HG03354 (cell line): ENCODE measurements around the gene FBXO2.
"Not testable (repeated sequence)": the region's sequence is repeated elsewhere in the genome, so short reads cannot be mapped to it uniquely, and the experiment has no call there.

ENCODE experiments used
- ATAC-seq: cut with Tn5 transposase; IDR thresholded peaks from one replicate; pipeline ENCODE4 v1.9.1; 2021; ENCODE audit warnings: mild to moderate bottlenecking; ENCODE audit not compliant: unreplicated experiment, poor library complexity, severe bottlenecking

FBXO2 gene

DNA sequence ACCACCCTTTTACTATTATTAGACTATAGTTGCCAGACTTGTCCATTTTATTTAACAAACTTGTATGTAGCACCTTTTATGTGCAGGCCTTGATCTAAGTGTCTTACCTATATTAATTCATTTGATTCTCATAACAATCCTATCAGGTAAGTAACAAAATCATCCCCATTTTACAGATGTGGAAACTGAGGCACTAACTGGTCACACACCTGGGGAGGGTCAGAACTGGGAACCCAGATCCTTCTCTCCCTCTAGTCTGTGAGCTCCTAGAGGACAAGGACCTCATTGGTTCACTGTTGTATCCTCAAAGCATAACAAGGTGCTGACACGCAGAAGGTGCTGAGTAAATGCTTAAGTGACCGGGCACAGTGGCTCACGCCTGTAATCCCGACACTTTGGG, 14.9 kb downstream of the FBXO2 start:
- ATAC-seq, result no peak

DNA sequence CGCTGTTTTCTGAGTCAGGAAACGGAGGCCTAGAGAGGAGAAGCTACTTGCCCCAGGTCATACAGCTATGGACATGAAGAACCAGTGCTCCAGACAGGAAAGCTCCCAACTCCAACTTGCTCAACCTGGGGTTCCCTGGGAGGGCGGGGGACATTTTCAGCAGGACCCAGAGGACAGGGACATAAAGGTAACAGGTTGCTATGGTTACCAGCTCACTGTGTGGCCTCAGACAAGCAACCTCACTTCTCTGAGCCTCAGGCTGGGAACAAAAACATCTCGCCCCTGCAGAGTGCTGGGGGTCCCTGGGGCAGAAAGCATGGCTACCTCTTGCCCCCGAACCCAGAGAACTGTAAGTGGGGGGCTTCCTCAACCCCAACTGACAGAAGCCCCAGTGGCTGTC, 16.1 kb downstream of the FBXO2 start:
- ATAC-seq, result no peak

DNA sequence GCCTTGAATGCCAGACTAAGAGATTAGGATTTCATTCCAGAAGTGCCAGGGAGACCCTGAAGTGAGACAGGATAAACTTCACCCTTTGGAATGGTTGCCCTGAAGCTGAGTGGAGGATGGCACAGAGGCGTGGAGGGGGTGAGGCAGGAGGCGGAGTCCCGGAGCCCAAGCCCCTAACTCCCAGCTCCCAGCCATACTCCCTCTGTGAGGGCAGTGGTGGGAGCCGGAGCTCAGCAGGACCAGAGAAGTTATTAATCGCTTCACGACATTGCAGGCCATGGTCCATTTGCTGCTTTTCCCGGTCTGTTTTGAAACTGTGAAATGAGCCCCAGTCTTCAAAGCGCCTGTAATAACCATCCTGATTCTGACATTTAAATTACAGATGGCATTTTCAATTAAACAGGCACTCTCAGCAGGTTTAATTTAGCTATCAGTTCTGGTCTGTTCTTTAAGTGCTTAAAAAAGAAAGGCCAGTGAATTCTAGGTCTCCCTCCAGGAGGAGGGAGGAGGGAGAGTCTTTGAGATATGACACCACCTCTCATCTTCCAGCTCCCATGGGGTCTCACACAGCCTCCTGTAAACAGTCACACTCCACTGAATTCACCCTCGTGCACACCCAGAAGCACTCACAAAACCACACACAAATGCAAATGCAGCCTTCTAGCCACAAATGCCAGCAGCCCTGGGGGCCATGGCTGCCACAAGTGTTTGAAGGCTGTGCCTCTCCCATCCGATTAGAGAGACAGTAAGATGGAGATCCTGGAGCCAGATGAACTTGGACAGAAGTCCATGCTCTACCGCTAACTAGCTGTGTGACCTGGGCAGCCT, 19.6 kb downstream of the FBXO2 start:
- no peak for ATAC-seq

DNA sequence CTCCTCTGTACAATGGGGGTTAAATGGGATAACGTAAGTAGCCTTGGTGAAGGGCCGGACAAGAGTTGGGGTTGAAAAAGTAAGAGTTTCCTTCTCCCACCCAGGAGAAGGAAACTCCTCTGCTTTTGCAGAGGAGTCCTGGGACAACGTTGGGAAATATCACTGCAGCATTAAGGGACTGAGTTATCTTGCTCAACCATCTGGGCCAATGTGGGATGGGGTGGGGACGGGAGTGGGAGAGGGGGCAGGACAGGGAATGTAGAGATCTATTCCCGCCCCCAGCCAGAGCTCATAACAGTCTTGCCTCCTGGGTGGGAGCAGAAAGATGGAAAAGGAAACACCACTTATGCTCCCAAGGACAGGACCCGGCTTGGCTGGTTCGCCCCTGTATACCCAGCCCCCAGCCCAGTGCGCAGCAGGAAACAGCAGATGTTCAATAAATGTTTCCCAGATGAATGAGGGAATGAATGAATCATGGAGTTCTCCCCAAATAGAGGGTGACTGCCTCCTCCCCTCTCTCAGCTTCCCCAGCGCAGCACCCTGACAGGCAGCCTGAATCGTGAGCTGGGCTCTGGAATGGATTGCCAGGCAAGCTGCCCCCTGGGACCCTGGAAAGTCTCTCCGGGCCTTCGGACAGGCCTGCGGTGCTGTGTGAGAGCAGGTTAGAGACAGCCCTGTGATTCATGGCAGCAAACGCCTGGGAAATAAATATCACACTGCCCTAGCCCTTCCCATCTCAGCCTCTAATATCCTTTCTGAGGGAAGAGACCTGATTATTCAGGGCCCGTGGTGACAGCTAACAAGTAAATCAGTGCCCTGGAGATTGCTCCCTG, 24.8 kb downstream of the FBXO2 start:
- no peak for ATAC-seq

DNA sequence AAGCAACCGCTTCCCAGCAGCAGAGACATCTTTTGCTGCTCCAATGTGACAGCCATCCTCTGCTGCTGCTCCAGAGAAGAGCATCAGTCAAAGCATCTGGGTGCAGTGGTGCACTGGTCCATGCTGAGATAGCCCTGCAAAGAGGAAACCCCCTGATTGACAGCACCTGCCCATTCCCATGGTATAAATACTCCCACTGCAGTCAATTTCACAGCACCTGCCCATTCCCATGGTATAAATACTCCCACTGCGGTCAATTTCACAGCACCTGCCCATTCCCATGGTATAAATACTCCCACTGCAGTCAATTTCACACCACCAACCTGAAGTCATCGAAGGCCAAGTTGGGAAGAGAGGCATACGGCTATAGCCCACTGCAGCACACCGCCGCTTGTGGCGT, 25.5 kb downstream of the FBXO2 start:
- no peak for ATAC-seq

DNA sequence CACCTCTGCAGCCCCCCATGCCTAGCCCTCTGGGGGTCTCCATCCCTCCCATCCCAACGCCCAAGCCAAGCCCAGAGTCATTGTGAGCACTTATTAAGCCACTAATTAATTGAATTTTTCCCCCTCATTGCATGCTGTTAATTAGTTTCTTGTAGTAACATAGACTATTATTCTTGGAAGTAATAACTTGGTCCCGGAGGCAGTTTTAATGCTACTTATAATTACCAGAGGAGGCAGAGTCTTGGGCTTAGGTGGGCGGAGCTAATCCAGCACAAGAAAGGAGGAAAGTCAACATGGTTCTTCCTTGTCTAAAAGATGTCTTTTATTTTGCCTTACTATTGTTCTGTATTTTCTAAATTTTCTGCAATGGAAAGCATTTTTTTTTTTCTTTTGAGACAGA, 27.7 kb downstream of the FBXO2 start:
- ATAC-seq, result no peak

DNA sequence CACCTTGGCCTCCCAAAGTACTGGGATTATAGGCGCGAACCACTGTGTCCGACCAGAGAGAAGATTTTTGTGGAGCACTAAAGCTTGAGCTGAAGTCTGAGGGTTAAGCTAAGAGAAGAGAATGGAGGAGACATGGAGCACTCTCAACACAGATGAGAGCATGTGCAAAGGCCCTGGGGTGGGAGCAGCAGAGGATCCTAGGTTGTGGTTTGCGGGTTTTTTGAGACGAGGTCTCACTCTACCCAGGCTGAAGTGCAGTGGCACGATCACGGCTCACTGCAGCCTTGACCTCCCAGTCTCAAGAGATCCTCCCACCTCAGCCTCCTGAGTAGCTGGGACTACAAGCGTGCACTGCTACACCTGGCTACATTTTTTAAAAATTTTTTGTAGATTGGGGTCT, 30.5 kb downstream of the FBXO2 start:
- no peak for ATAC-seq

DNA sequence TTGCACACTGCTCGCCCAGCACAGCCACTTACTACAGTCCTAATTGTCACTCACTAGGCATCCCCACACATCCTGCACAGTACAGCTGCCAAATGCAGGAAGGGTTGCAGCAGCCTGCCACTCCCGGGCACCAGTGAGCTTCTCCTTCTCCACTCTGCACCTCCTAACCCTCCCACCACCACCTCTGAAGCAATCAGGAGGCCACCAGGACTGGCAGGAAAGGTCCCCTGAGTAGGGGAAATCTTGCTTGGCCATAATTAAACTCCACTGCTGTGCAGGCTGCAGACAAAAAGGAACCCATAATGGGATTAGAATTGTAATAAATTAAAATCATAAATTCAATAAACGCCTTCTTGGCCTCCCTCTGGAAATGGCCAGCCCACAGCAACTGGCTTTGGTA, 31.8 kb downstream of the FBXO2 start:
- no peak for ATAC-seq

DNA sequence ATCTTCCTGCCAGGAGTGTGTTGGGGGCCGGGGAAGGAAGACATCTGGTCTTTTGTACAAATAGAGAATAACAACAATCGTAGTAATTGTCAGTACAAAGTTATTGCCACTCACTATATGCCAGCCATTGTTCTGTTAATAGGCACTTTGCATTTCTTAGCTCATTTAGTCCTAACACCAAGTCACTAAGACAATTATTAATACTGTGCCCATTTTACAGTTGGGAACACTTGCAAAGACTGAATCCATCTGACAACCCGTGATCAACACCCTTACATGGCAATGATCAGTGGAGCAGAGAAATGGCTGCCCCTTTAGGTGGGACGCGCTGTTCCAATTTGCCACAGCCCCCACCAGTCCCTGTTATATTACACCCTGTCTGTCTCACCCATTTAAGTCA, 33.3 kb downstream of the FBXO2 start:
- ATAC-seq, result no peak

DNA sequence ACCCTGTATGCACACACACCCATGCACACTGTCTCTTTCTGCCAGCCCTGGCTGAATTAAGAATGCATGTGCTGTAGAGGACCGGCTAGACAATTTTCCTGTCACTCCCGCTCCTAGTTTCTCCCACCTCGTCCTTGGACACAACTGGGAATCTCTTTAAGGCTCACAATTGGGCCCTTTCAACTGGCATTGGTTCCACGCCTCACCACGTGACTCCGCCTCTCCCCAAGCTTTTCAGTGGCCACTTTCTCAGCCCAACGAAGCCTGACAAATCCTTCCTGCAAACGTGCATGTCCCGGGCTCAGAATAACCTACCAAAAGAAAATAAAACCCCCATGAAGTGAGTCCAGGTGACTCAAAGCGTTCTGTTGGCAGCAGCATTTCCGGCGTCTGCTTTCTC, 33.8 kb downstream of the FBXO2 start:
- ATAC-seq, result no peak

DNA sequence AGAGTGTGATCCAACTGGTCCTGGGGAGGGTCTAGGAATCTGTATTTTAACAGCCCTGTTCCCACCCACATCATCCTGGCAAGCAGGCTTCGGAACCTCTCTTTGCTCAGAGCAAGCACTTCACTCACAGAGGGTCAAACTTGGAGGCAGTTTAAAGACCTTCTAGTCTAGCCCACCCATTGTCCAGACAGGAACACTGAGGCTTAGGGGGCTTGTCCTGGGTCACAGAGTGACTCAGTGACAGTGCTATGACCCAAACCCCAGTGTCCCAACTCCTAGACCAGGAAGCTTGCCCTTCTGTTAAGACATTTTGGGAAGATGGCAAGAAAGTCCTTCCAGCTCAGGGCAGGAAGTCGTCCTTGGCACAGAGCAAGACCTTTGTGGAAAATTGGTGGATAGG, 36.5 kb downstream of the FBXO2 start:
- ATAC-seq, result no peak

DNA sequence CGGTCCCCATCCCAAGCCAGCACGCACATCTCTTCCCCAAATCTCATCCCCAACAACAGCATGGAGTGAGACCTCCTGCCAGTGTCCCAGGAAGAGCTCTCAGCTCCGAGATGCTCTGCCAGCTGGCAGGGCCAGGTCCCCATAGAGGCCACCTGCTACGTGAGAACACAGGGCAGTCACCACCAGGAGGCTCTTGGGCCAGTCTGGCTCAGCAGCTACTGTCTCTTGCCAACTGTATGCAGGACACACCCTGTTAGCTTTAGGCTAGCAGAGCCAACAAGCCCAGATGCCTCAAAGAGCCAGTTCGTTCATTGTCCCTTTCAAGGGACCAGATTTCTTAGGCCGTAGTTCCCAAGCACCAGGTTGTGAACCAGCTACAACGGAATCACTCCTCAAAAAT, 36.9 kb downstream of the FBXO2 start:
- no peak for ATAC-seq

DNA sequence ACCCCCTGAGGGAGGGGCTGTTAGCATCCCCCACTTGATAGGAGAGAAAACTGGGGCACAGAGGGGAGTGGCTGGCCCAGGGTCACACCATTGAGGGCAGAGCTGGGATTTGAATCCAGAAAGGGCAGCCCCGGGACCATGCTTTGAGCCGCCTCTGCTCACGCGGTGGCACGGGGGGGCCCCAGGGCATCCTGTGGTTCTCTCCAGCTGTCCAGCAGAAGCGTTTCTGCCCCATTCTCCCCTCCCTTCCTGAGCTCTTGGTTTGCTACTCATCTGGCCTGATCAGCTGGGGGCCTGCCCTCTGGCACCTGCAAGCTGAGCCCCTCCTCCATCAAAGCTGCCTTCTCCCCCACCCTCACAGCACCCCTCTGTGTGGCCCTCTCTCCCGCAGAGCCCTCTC, 37.5 kb downstream of the FBXO2 start:
- no peak for ATAC-seq

DNA sequence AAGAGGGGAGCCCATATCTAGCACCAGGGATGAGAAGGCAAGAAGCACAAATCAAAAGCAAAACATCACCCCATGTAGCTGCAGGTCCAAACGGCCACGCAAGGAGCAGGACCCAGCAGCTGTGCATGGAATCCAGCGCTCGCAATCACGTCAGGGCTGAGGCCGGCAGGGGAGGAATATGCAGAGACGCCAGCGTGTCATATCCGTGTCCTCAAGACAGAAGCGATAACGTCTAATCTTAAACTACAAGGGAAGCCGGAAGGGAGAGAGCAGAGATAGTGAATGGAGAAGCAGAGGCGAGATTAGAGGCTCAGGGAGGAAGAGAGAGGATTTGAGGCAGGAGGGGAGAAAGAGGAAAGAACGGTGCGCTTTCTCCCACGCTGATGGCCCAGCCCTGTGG, 39.1 kb downstream of the FBXO2 start:
- no peak for ATAC-seq

DNA sequence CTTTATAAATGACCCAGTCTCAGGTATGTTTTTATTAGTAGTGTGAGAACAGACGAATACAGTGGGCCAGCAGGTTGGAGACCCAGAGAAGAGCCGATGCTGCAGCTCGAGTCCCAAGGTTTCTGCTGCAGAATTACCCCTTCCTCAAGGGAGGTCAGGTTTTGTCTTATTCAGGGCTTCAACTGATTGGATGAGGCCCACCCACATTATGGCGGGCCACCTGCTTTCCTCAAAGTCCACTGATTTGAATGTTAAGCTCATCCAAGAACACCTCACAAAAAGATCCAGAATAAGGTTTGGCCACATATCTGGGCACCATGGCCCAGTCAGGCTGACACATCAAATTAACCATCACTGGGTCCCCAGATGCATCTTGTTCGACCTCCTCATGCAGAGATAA, 40.9 kb downstream of the FBXO2 start:
- no peak for ATAC-seq

DNA sequence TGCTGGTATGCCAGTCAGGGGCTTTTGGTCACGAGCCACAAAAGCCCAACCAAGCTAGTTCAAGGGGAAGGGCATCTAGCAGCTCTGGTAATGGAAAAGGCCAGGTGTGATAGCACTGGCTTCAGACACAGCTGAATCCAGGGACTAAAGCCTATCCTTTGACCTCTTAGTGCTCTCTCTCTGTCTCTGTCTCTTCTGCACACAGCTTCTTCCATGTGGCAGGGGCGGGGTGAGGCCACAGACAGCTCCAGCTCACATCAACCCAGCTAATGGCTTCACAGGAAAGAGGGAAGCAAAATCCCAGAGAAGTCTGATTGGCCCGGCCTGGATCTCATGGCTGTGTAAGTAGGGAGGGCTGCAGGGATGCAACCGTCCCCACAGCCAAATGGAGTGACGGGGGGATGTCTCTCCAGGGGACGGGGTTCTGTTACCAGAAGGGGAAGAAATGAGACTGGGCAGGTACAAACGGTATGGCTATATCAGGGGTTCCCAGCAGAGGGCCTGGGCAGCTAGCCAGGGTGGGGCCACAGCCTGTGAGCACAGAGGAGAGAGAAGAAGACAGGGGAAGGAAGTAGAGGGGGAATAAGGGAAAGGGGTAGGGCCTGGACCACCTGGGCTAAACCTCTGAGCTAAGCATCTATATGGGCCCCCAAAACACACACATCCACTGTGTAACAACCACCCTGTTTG, 42.4 kb downstream of the FBXO2 start:
- no peak for ATAC-seq

DNA sequence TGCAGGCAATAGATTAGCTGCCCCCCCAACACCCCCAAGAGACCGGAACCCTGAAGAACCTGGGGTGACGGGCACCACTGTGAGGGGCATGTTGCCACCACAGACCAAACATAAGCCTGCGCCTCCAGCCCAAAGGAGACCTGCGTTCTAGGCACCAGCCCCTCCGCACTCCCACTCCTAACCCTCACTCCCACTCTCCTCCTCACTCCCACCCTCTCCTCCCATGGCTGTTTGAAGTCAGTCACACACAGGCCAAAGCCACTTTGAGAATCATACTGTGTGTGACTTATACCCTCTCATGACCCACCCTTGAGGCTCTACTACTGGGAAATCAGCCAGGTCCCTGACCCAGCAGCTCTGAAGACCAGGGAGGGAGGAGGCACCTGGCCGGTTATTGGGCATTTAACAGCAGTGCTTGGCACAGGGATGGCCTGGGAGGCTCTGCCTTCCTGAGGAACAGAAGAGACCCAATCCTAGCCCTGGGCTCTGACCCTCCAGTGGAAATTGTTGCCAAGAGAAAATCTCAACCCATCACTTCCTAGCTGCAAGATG, 43.5 kb downstream of the FBXO2 start:
- no peak for ATAC-seq

DNA sequence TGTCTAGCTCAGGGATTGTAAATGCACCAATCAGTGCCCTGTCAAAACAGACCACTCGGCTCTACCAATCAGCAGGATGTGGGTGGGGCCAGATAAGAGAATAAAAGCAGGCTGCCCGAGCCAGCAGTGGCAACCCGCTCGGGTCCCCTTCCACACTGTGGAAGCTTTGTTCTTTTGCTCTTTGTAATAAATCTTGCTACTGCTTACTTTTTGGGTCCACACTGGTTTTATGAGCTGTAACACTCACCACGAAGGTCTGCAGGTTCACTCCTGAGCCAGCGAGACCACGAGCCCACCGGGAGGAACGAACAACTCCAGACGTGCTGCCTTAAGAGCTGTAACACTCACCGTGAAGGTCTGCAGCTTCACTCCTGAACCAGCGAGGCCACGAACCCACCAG, 44.9 kb downstream of the FBXO2 start:
- ATAC-seq, result not testable (repeated sequence)

DNA sequence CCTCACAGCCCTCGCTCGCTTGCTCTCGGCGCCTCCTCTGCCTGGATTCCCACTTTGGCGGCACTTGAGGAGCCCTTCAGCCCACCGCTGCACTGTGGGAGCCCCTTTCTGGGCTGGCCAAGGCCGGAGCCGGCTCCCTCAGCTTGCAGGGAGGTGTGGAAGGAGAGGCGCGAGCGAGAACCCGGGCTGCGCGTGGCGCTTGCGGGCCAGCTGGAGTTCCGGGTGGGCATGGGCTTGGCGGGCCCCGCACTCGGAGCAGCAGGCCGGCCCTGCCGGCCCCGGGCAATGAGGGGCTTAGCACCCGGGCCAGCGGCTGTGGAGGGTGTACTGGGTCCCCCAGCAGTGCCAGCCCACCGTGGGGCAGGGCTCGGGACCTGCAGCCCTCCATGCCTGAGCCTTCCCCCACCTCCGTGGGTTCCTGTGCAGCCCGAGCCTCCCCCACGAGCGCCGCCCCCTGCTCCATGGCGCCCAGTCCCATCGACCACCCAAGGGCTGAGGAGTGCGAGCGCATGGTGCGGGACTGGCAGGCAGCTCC, 45.6 kb downstream of the FBXO2 start:
- ATAC-seq, result not testable (repeated sequence)

DNA sequence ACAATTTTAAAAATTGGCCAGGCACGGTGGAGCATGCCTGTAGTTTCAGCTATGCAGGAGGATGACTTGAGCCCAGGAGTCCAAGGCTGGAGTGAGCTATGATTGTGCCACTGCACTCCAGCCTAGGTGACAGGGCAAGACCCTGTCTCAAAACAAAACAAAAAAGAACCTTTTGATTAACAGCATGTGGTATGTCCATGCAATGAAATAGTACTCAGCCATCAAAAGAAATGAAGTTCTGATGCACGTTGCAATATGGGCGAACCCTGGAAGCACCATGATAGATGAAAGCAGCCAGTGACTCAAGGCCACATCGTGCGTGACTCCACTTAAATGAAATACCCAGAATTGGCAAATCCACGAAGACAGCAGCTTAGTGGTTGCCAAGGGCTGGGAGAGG, 47.5 kb downstream of the FBXO2 start:
- no peak for ATAC-seq
